ENCODE measurements around the gene WAC. TPM values are rescaled to one million over a fixed set of nuclear protein-coding genes. Genes with fewer than 3 reads are reported as not detected.
"Not testable (repeated sequence)": the region's sequence is repeated elsewhere in the genome, so short reads cannot be mapped to it uniquely, and the experiment has no call there.

Gene WAC
- total and polyA plus RNA-seq, 2 experiments from 2014 or later: 59.4 to 116 TPM

GRCh38 chr10:28652703-28653102 lies 119.8 kb downstream of the WAC start:
- no peaks in the 10 kb centered on the region for H3K27me3 ChIP-seq (ENCODE audit: insufficient read depth)
- no peaks in the 10 kb centered on the region for H3K4me1 Mint-ChIP-seq
- no peaks in the 10 kb centered on the region for H3K4me1 ChIP-seq (ENCODE audit: insufficient read depth)
- no peak overlapping the region for H3K4me3 ChIP-seq
- ATAC-seq: no peak
- H3K9me3 Mint-ChIP-seq: peaks cover 16% of the 10 kb centered on the region; the same call in 2 of the 3 replicates
- no peak overlapping the region for H3K27ac ChIP-seq (ENCODE audit: low read depth)
- no peak overlapping the region for H2AFZ ChIP-seq
- peaks cover 2% of the 10 kb centered on the region for H3K27me3 Mint-ChIP-seq (ENCODE audit: insufficient read depth, low read depth, poor library complexity)
- no peak overlapping the region for H3K4me2 ChIP-seq
- no peaks in the 10 kb centered on the region for H3K36me3 ChIP-seq (ENCODE audit: insufficient read depth)
- no peaks in the 10 kb centered on the region for H4K20me1 ChIP-seq (replicated peaks; ENCODE audit: insufficient read depth)
- no peak overlapping the region for H3K4me3 Mint-ChIP-seq
- H3K36me3 Mint-ChIP-seq (ENCODE audit: low read depth): no peaks in the 10 kb centered on the region
- no peaks in the 10 kb centered on the region for H3F3A ChIP-seq (replicated peaks; ENCODE audit: low read depth)
- H3K79me2 ChIP-seq (replicated peaks; ENCODE audit: insufficient read depth): no peaks in the 10 kb centered on the region
- no peak overlapping the region for H3K27ac Mint-ChIP-seq
- no peak for DNase-seq (ENCODE audit: low spot score)
- peaks cover 3% of the 10 kb centered on the region; the same call in 1 of the 2 replicates for H3K9me2 ChIP-seq (ENCODE audit: insufficient read depth)
- no peak for TF ChIP-seq ZNF331 (CRISPR knock-in tag; IDR thresholded peaks at IDR 0.05; ENCODE audit: low read depth)
- TF ChIP-seq EZH2 (IDR thresholded peaks at IDR 0.05; ENCODE audit: low read depth, unreplicated experiment): no peak

DNA sequence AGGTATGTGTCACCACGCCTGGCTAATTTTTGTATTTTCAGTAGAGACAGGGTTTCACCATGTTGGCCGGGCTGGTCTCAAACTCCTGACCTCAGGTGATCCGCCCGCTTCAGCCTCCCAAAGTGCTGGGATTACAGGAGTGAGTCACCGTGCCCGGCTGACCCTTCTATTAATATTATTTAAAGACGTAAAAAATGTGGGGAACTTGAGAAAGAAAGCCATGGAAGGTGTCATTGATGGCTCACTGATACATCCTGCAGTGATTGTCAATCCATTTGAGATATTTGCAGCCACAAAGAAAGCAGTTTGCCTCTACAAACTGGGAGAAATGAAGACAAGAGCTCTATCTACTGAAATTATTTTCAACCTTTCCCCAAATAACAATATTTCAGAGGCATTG lies 125.9 kb downstream of the WAC start:
- not testable (repeated sequence) for ATAC-seq; H3K79me2 ChIP-seq (replicated peaks; ENCODE audit: insufficient read depth); H3K27me3 Mint-ChIP-seq (ENCODE audit: insufficient read depth, low read depth, poor library complexity); H3K4me1 Mint-ChIP-seq; H3K4me3 Mint-ChIP-seq; H3K27ac Mint-ChIP-seq; H3K4me1 ChIP-seq (ENCODE audit: insufficient read depth); H3K27ac ChIP-seq (ENCODE audit: low read depth); H3K4me2 ChIP-seq; H3K36me3 ChIP-seq (ENCODE audit: insufficient read depth); H3K9me3 Mint-ChIP-seq; H2AFZ ChIP-seq; DNase-seq (ENCODE audit: low spot score); H3K9me2 ChIP-seq (ENCODE audit: insufficient read depth); H4K20me1 ChIP-seq (replicated peaks; ENCODE audit: insufficient read depth); H3F3A ChIP-seq (replicated peaks; ENCODE audit: low read depth); H3K4me3 ChIP-seq; H3K27me3 ChIP-seq (ENCODE audit: insufficient read depth); H3K36me3 Mint-ChIP-seq (ENCODE audit: low read depth)

DNA sequence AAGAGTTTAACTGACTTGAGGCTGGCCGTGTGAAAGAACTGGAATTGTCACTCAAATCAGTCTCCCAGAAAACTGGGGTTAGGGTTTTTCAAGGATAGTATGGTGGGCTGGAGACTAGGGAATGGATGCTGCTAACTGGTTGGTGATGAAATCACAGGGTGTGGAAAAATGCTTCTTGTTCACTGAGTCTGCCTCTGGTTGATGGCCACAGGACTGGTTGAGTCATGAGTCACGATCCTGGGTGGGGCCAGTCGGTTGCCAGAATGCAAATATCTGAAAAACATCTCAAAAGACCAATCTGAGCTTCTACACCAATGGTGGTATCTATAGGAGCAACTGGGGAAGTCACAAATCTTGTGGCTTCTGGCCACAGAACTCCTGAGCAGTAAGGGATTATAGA lies 128.1 kb downstream of the WAC start:
- H3K27ac ChIP-seq (ENCODE audit: low read depth): no peak overlapping the region
- H2AFZ ChIP-seq: no peak overlapping the region
- Mint-ChIP-seq H3K9me3 (no peaks in the 10 kb centered on the region), H3K27ac (no peak overlapping the region), H3K4me3 (no peak overlapping the region), H3K4me1 (no peaks in the 10 kb centered on the region; the same call in 2 of the 3 replicates), H3K36me3 (ENCODE audit: low read depth) (no peaks in the 10 kb centered on the region), H3K27me3 (ENCODE audit: insufficient read depth, low read depth, poor library complexity) (no peaks in the 10 kb centered on the region)
- ATAC-seq (no peak), DNase-seq (ENCODE audit: low spot score) (no peak)
- no peaks in the 10 kb centered on the region for H3K4me1 ChIP-seq (ENCODE audit: insufficient read depth)
- no peaks in the 10 kb centered on the region for H3K36me3 ChIP-seq (ENCODE audit: insufficient read depth)
- H4K20me1 ChIP-seq (replicated peaks; ENCODE audit: insufficient read depth): no peaks in the 10 kb centered on the region
- no peaks in the 10 kb centered on the region for H3K27me3 ChIP-seq (ENCODE audit: insufficient read depth)
- no peak overlapping the region for H3K4me2 ChIP-seq
- H3F3A ChIP-seq (replicated peaks; ENCODE audit: low read depth): no peaks in the 10 kb centered on the region
- H3K4me3 ChIP-seq: no peak overlapping the region
- no peaks in the 10 kb centered on the region for H3K79me2 ChIP-seq (replicated peaks; ENCODE audit: insufficient read depth)
- H3K9me2 ChIP-seq (ENCODE audit: insufficient read depth): peaks cover 3% of the 10 kb centered on the region; the same call in 1 of the 2 replicates
- TF ChIP-seq CREB1 (CRISPR knock-in tag; IDR thresholded peaks at IDR 0.05; ENCODE audit: low read depth) (no peak), ZNF462 (CRISPR knock-in tag; IDR thresholded peaks at IDR 0.05) (no peak), CTCF (conservative IDR thresholded peaks at IDR 0.05; ENCODE audit: low read depth in 2 of 2) (no peak), EZH2 (IDR thresholded peaks at IDR 0.05; ENCODE audit: low read depth, unreplicated experiment) (no peak), EZH2phosphoT487 (IDR thresholded peaks at IDR 0.05; ENCODE audit: unreplicated experiment) (no peak)
- TF ChIP-seq, protein P1, sequence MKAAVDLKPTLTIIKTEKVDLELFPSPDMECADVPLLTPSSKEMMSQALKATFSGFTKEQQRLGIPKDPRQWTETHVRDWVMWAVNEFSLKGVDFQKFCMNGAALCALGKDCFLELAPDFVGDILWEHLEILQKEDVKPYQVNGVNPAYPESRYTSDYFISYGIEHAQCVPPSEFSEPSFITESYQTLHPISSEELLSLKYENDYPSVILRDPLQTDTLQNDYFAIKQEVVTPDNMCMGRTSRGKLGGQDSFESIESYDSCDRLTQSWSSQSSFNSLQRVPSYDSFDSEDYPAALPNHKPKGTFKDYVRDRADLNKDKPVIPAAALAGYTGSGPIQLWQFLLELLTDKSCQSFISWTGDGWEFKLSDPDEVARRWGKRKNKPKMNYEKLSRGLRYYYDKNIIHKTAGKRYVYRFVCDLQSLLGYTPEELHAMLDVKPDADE (IDR thresholded peaks at IDR 0.05): no peak
